GM19025 (cell line): Measurements from ENCODE around the gene CTSZ.
"Not testable (repeated sequence)": the region's sequence is repeated elsewhere in the genome, so short reads cannot be mapped to it uniquely, and the experiment has no call there.

Experiments
- ATAC-seq: cut with Tn5 transposase; IDR thresholded peaks from one replicate; pipeline ENCODE4 v1.9.1; 2021; ENCODE audit warnings: mild to moderate bottlenecking, low read depth, moderate library complexity; ENCODE audit not compliant: unreplicated experiment

CTSZ gene

GRCh38 chr20:58982406-58983114 is 24.5 kb downstream of the CTSZ start:
- ATAC-seq = no peak

GRCh38 chr20:58981628-58982364 is 25.3 kb downstream of the CTSZ start:
- ATAC-seq = no peak

GRCh38 chr20:58980711-58981627 is 26.1 kb downstream of the CTSZ start, which contains the start of gene NELFCD:
Gene NELFCD, plus strand, starts transcription at chr20:58981256. Its CDS starts 54 bp downstream, at chr20:58981310.
- ATAC-seq = peak; percentile 86

GRCh38 chr20:58978351-58979190 is 28.5 kb downstream of the CTSZ start:
- no peak for ATAC-seq

- ATAC-seq = no peak
These were observed 30.9 kb downstream of the CTSZ start for GRCh38 chr20:58976061-58976730.

GRCh38 chr20:58975353-58975752 is 31.7 kb downstream of the CTSZ start:
- no peak for ATAC-seq

- no peak for ATAC-seq
These were observed 33.2 kb downstream of the CTSZ start for GRCh38 chr20:58973866-58974265.

- no peak for ATAC-seq
These were observed 33.9 kb downstream of the CTSZ start for GRCh38 chr20:58973179-58973578.

GRCh38 chr20:58971429-58971828 is 35.6 kb downstream of the CTSZ start:
- no peak for ATAC-seq

- no peak for ATAC-seq
These were observed 36.9 kb downstream of the CTSZ start for GRCh38 chr20:58970146-58970545.

- ATAC-seq = no peak
These were observed 37.6 kb downstream of the CTSZ start for GRCh38 chr20:58969439-58969838.

- no peak for ATAC-seq
These were observed 39.2 kb downstream of the CTSZ start for GRCh38 chr20:58967652-58968429.

- ATAC-seq = no peak
These were observed 41.6 kb downstream of the CTSZ start for GRCh38 chr20:58965270-58966064.

GRCh38 chr20:58963922-58964321 is 43.1 kb downstream of the CTSZ start:
- not testable (repeated sequence) for ATAC-seq

GRCh38 chr20:58963060-58963584 is 43.9 kb downstream of the CTSZ start:
- ATAC-seq = no peak

GRCh38 chr20:58959652-58960051 is 47.4 kb downstream of the CTSZ start:
- no peak for ATAC-seq

GRCh38 chr20:58956078-58956477 is 51.0 kb downstream of the CTSZ start:
- ATAC-seq = no peak

- no peak for ATAC-seq
These were observed 54.0 kb downstream of the CTSZ start for GRCh38 chr20:58953050-58953449.
